Liver (tissue), 9 donors: ENCODE data around the gene ST8SIA1. TPM values are rescaled to one million over a fixed set of nuclear protein-coding genes. Genes with fewer than 3 reads are reported as not detected.

Experiments
- DNase-seq: peaks from one replicate; pipeline ENCODE4 v3.0.0-alpha.2; 2017; ENCODE audit warnings: low spot score
- H3K27ac ChIP-seq, 2 donors: one replicate each; pipeline ENCODE4 v1.7.0; 2013; ENCODE audit warnings: inconsistent platforms in 2 of 2, low read length in 2 of 2, control low read depth in 1 of 2, low read depth in 1 of 2, mild to moderate bottlenecking in 1 of 2
- H3K27me3 ChIP-seq, 4 donors: one replicate each; pipeline versions ENCODE4 v1.6.1 to v1.7.0; 2013; ENCODE audit warnings: low read length in 3 of 4, inconsistent platforms in 1 of 4, mild to moderate bottlenecking in 1 of 4, moderate library complexity in 1 of 4; ENCODE audit not compliant: control insufficient read depth in 4 of 4, insufficient read depth in 4 of 4
- H3K36me3 ChIP-seq, 4 donors: one replicate each; pipeline versions ENCODE4 v1.6.1 to v1.7.0; 2013; ENCODE audit warnings: low read length in 3 of 4, mild to moderate bottlenecking in 3 of 4, low read depth in 1 of 4, moderate library complexity in 1 of 4; ENCODE audit not compliant: control insufficient read depth in 4 of 4, insufficient read depth in 3 of 4
- H3K4me1 ChIP-seq, 4 donors: one replicate each; pipeline versions ENCODE4 v1.6.1 to v1.7.0; 2013; ENCODE audit warnings: low read length in 3 of 4, mild to moderate bottlenecking in 3 of 4, moderate library complexity in 1 of 4; ENCODE audit not compliant: control insufficient read depth in 4 of 4, insufficient read depth in 4 of 4
- H3K4me3 ChIP-seq, 3 donors: one replicate each; pipeline versions ENCODE4 v1.6.1 to v1.7.0; 2013; ENCODE audit warnings: low read length in 3 of 3, control low read depth in 1 of 3, low read depth in 1 of 3, mild to moderate bottlenecking in 1 of 3
- H3K9ac ChIP-seq, 2 donors: one replicate each; pipeline ENCODE4 v1.7.0; 2013; ENCODE audit warnings: low read length in 2 of 2, mild to moderate bottlenecking in 2 of 2, moderate library complexity in 2 of 2, control low read depth in 1 of 2, low read depth in 1 of 2
- H3K9me3 ChIP-seq, 4 donors: one replicate each; pipeline versions ENCODE4 v1.6.1 to v1.7.0; 2013; ENCODE audit warnings: low read length in 3 of 4; ENCODE audit not compliant: control insufficient read depth in 4 of 4
- EGR1 ChIP-seq, 2 donors: IDR thresholded peaks; 2 replicates each; pipeline ENCODE4 v1.6.1; 2016 to 2018; ENCODE audit warnings: antibody characterized with exemption in 2 of 2, low read depth in 2 of 2
- FOXA1 ChIP-seq: IDR thresholded peaks from 2 replicates; pipeline ENCODE4 v1.6.1; 2016; ENCODE audit warnings: antibody characterized with exemption
- FOXA2 ChIP-seq: IDR thresholded peaks from 2 replicates; pipeline ENCODE4 v1.6.1; 2016; ENCODE audit warnings: antibody characterized with exemption
- HNF4G ChIP-seq: IDR thresholded peaks from 2 replicates; pipeline ENCODE4 v1.6.1; 2016; ENCODE audit warnings: antibody characterized with exemption
- JUND ChIP-seq, 2 donors: IDR thresholded peaks; 2 replicates each; pipeline ENCODE4 v1.6.1; 2016; ENCODE audit warnings: antibody characterized with exemption in 2 of 2
- NR2F2 ChIP-seq: IDR thresholded peaks from 2 replicates; pipeline ENCODE4 v1.6.1; 2016; ENCODE audit warnings: antibody characterized with exemption
- RAD21 ChIP-seq, 2 donors: IDR thresholded peaks; 2 replicates each; pipeline ENCODE4 v1.6.1; 2016; ENCODE audit warnings: antibody characterized with exemption in 2 of 2, mild to moderate bottlenecking in 2 of 2
- RXRA ChIP-seq, 2 donors: IDR thresholded peaks; 2 replicates each; pipeline ENCODE4 v1.6.1; 2017 to 2018; ENCODE audit warnings: antibody characterized with exemption in 2 of 2, mild to moderate bottlenecking in 1 of 2
- SP1 ChIP-seq: IDR thresholded peaks from 2 replicates; pipeline ENCODE4 v1.6.1; 2018; ENCODE audit warnings: antibody characterized with exemption, mild to moderate bottlenecking
- TAF1 ChIP-seq: conservative IDR thresholded peaks from 2 replicates; pipeline ENCODE4 v1.6.1; 2016; ENCODE audit warnings: antibody characterized with exemption, mild to moderate bottlenecking
- YY1 ChIP-seq: IDR thresholded peaks from 2 replicates; pipeline ENCODE4 v1.6.1; 2016; ENCODE audit warnings: antibody characterized with exemption, mild to moderate bottlenecking
- WGBS: extraction: QIAGEN DNeasy Blood & Tissue Kit; methylation state at CpG from one replicate; pipeline ENCODE4 v1.1.7; 2013; 5-methylcytosine and 5-hydroxymethylcytosine counted together
- polyA plus RNA-seq, 2 donors: library from polyadenylated mRNA; stranded (reverse) in 1 of 2; unstranded in 1 of 2; fragments of 200-250 nt in 1 of 2; fragments of >200 nt in 1 of 2; fragmentation: Nextera tagmentation in 1 of 2; extraction: Ambion mirVana in 1 of 2; gene quantifications; one replicate each; pipeline versions ENCODE4 v1.2.1 to v1.2.3, GENCODE V29; 2013 to 2015
- total RNA-seq, 2 donors: library from RNA; depleted of rRNA; stranded (reverse); fragments of >200 nt; gene quantifications; one replicate each; pipeline ENCODE4 v1.2.3, GENCODE V29; 2014
- TF ChIP-seq, protein P1 (sequence below): IDR thresholded peaks from 2 replicates; pipeline ENCODE4 v1.6.1; 2016; ENCODE audit warnings: antibody characterized with exemption, mild to moderate bottlenecking
- TF ChIP-seq, protein P2 (sequence below): fragments of 150-350 bp; IDR thresholded peaks from 2 replicates; pipeline ENCODE4 v1.5.1; 2017; ENCODE audit warnings: improper control_type of control experiment, low read depth, low read length; ENCODE audit not compliant: missing input control
- TF ChIP-seq, protein P3 (sequence below): IDR thresholded peaks from 2 replicates; pipeline ENCODE4 v1.6.1; 2016; ENCODE audit warnings: antibody characterized with exemption
- TF ChIP-seq, protein P4 (sequence below): IDR thresholded peaks from 2 replicates; pipeline ENCODE4 v1.6.1; 2016; ENCODE audit warnings: antibody characterized with exemption
- TF ChIP-seq, protein P5 (sequence below): IDR thresholded peaks from 2 replicates; pipeline ENCODE4 v1.6.1; 2016; ENCODE audit warnings: antibody characterized with exemption
- donor health status: healthy.
- donor health status: healthy.
- donor health status: healthy.
- donor health status: healthy.
- donor health status: healthy.

ST8SIA1 gene
- total and polyA plus RNA-seq, 4 donors = 0.02 to 1.0 (median 0.17) TPM; not detected in 1

DNA sequence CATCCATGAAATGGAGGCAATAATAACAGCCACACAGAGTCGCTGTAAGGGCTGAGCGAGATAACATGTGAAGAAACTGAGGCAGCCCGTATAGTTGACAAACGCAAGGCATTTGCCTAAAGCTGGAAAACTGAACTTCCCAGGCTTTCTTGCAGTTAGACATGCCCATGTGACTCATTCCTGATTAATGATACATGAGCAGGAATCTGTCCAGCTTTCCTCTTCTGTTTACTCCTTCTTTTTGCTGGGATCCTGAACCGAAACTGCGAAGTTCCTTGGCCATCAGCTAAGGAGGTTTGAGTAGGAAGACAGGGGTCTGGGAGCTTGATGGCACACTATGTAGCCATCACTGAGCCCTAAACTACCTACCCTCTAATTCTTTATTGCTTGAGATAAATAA is 52.2 kb downstream of the ST8SIA1 start (continued):
- TF ChIP-seq, protein P1, sequence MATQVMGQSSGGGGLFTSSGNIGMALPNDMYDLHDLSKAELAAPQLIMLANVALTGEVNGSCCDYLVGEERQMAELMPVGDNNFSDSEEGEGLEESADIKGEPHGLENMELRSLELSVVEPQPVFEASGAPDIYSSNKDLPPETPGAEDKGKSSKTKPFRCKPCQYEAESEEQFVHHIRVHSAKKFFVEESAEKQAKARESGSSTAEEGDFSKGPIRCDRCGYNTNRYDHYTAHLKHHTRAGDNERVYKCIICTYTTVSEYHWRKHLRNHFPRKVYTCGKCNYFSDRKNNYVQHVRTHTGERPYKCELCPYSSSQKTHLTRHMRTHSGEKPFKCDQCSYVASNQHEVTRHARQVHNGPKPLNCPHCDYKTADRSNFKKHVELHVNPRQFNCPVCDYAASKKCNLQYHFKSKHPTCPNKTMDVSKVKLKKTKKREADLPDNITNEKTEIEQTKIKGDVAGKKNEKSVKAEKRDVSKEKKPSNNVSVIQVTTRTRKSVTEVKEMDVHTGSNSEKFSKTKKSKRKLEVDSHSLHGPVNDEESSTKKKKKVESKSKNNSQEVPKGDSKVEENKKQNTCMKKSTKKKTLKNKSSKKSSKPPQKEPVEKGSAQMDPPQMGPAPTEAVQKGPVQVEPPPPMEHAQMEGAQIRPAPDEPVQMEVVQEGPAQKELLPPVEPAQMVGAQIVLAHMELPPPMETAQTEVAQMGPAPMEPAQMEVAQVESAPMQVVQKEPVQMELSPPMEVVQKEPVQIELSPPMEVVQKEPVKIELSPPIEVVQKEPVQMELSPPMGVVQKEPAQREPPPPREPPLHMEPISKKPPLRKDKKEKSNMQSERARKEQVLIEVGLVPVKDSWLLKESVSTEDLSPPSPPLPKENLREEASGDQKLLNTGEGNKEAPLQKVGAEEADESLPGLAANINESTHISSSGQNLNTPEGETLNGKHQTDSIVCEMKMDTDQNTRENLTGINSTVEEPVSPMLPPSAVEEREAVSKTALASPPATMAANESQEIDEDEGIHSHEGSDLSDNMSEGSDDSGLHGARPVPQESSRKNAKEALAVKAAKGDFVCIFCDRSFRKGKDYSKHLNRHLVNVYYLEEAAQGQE = no peak
- no peak for TF ChIP-seq TAF1
- TF ChIP-seq RXRA (IDR thresholded peaks at IDR 0.05) = no peak
- TF ChIP-seq NR2F2 = no peak
- no peak for TF ChIP-seq EGR1 (IDR thresholded peaks at IDR 0.05; ENCODE audit: low read depth in 2 of 2)
- TF ChIP-seq JUND (IDR thresholded peaks at IDR 0.05) = no peak
- TF ChIP-seq SP1 = no peak

DNA sequence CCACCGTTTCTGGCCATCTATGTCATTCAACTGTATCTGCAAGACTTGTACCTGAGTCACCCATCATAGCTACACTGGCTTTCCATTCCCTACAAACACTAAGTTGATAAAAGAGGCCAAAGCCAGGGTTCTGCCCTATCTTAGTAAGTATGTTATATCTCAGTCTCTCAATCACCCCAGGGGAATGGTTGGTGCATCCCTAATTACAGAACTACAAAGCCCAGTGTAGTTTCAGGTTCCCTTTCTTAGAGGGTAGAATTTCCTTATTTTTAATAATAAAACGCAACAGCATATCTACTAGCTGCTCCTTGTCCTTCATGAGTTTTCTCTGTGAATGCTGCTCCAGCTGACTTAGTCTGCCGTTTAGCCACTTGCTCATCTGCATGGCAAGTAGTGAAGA is 57.6 kb downstream of the ST8SIA1 start:
- H3K9ac ChIP-seq = no peak overlapping the region
- no peak overlapping the region for H3K4me3 ChIP-seq
- H3K27ac ChIP-seq = no peak overlapping the region
- no peak for DNase-seq
- H3K36me3 ChIP-seq = no peaks in the 10 kb centered on the region
- TF ChIP-seq, protein P2, sequence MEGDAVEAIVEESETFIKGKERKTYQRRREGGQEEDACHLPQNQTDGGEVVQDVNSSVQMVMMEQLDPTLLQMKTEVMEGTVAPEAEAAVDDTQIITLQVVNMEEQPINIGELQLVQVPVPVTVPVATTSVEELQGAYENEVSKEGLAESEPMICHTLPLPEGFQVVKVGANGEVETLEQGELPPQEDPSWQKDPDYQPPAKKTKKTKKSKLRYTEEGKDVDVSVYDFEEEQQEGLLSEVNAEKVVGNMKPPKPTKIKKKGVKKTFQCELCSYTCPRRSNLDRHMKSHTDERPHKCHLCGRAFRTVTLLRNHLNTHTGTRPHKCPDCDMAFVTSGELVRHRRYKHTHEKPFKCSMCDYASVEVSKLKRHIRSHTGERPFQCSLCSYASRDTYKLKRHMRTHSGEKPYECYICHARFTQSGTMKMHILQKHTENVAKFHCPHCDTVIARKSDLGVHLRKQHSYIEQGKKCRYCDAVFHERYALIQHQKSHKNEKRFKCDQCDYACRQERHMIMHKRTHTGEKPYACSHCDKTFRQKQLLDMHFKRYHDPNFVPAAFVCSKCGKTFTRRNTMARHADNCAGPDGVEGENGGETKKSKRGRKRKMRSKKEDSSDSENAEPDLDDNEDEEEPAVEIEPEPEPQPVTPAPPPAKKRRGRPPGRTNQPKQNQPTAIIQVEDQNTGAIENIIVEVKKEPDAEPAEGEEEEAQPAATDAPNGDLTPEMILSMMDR = no peak
- no peak for TF ChIP-seq HNF4G
- TF ChIP-seq YY1 = no peak
- TF ChIP-seq, protein P3, sequence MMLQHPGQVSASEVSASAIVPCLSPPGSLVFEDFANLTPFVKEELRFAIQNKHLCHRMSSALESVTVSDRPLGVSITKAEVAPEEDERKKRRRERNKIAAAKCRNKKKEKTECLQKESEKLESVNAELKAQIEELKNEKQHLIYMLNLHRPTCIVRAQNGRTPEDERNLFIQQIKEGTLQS = no peak
- TF ChIP-seq SP1 = no peak
- TF ChIP-seq, protein P4, sequence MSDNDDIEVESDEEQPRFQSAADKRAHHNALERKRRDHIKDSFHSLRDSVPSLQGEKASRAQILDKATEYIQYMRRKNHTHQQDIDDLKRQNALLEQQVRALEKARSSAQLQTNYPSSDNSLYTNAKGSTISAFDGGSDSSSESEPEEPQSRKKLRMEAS = no peak
- TF ChIP-seq, protein P5, sequence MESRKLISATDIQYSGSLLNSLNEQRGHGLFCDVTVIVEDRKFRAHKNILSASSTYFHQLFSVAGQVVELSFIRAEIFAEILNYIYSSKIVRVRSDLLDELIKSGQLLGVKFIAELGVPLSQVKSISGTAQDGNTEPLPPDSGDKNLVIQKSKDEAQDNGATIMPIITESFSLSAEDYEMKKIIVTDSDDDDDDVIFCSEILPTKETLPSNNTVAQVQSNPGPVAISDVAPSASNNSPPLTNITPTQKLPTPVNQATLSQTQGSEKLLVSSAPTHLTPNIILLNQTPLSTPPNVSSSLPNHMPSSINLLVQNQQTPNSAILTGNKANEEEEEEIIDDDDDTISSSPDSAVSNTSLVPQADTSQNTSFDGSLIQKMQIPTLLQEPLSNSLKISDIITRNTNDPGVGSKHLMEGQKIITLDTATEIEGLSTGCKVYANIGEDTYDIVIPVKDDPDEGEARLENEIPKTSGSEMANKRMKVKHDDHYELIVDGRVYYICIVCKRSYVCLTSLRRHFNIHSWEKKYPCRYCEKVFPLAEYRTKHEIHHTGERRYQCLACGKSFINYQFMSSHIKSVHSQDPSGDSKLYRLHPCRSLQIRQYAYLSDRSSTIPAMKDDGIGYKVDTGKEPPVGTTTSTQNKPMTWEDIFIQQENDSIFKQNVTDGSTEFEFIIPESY = no peak
- TF ChIP-seq FOXA2 = no peak
- TF ChIP-seq RAD21 (IDR thresholded peaks at IDR 0.05) = no peak
- TF ChIP-seq FOXA1 = no peak
- WGBS = 68% methylated on average over 3 of the region's 3 CpGs
- no peaks in the 10 kb centered on the region for H3K4me1 ChIP-seq
- H3K9me3 ChIP-seq = peaks cover 0 to 5% (median 0%) of the 10 kb centered on the region in 4 donors
- no peaks in the 10 kb centered on the region for H3K27me3 ChIP-seq
